ENCODE results near the gene NMNAT2.

DNA sequence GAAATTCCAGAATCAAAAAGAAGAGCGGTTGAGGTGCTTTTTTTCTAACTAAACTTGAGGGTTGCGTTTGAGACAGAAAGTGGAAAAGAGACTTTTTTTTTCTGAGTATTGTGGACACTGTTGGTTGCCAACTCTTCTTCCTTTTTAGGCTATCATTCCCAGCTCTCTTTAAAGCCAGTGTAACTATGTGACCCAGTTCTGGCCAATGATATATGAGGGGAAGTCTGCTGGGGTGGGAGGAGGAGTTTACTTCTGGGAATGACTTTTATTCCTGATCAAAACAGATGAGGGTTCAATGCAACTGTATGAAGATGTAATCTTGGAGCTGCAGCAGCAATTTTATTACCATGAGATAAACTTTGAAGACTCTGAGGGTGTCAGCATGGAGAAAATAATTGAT lies 17.3 kb upstream of the NMNAT2 start:
- TF ChIP-seq, protein P1, sequence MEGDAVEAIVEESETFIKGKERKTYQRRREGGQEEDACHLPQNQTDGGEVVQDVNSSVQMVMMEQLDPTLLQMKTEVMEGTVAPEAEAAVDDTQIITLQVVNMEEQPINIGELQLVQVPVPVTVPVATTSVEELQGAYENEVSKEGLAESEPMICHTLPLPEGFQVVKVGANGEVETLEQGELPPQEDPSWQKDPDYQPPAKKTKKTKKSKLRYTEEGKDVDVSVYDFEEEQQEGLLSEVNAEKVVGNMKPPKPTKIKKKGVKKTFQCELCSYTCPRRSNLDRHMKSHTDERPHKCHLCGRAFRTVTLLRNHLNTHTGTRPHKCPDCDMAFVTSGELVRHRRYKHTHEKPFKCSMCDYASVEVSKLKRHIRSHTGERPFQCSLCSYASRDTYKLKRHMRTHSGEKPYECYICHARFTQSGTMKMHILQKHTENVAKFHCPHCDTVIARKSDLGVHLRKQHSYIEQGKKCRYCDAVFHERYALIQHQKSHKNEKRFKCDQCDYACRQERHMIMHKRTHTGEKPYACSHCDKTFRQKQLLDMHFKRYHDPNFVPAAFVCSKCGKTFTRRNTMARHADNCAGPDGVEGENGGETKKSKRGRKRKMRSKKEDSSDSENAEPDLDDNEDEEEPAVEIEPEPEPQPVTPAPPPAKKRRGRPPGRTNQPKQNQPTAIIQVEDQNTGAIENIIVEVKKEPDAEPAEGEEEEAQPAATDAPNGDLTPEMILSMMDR (IDR thresholded peaks at IDR 0.05; ENCODE audit: low read depth, low read length), result no peak
- TF ChIP-seq EZH2phosphoT487 (IDR thresholded peaks at IDR 0.05; ENCODE audit: low read depth), result no peak

Data from OCI-LY3 (cell line).